NCI-H146 treated with DMSO at 0.1 percent for 48 hours (cell line): ENCODE results near the gene CSF1.
"Not testable (repeated sequence)": the region's sequence is repeated elsewhere in the genome, so short reads cannot be mapped to it uniquely, and the experiment has no call there.

Experiments used
- DNase-seq: peaks from one replicate; lab custom pipeline; 2025; ENCODE audit not compliant: unreplicated experiment; lab: John Stamatoyannopoulos, UW

The CSF1 gene

GRCh38 chr1:109917768-109918606, 7.3 kb downstream of the CSF1 start:
- no peak for DNase-seq

DNA sequence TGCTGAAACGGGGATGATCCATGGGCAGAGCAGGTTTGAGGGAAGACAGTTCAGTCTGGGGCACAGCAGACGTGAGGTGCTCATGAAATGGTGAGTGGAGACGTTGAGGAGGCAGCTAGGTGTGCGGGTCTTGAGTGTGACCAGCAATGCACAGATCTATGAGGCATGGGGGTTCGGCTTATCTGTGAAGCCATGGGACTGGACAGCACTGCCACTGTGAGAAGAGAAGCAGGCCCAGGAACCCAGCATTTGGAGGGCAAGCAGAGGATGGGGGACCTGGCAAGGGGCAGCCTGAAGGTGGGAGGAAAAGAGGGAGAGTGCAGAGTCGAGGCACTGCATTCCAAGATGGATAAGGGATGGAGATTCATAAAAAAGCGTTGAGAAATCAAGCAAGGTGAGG, 8.0 kb downstream of the CSF1 start:
- no peak for DNase-seq

- DNase-seq = no peak
Measured at GRCh38 chr1:109919303-109919702, 8.7 kb downstream of the CSF1 start.

DNA sequence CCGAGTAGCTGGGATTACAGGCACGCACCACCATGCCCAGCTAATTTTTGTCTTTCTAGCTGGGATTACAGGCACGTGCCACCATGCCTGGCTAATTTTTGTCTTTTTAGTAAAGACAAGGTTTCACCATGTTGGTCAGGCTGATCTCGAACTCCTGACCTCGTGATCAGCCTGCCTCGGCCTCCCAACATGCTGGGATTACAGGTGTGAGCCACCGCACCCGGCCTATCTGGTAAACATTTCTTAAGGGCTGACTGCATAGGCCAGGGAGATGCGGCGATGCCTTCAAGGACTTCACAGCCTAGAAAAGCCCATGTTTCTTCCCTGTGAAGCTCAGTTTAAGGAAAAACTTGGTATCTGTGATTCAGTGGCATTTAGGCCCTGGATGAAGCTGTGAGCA, 9.7 kb downstream of the CSF1 start:
- not testable (repeated sequence) for DNase-seq

DNA sequence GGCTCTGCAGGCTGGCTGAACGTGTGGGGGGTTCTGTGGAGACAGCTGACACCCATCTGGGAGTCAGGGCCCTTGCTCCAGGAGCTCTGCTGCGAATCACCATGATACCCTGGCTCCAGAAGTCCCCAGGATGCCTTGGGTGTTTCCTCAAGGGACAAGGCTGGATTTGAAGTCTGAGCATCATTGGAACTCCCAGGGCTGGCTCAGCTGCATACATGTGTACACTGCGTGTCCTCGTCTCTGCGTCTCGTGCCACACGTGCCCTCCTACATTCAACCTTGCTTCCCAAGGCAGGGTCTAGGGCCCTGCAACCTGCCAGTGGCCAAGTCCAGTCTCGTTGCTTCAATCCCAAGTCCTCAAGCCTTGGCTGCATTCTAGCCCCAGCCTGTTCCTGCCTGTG, 11.7 kb downstream of the CSF1 start:
- no peak for DNase-seq

GRCh38 chr1:109923131-109923945, 12.7 kb downstream of the CSF1 start:
- DNase-seq = peak; percentile 66

DNA sequence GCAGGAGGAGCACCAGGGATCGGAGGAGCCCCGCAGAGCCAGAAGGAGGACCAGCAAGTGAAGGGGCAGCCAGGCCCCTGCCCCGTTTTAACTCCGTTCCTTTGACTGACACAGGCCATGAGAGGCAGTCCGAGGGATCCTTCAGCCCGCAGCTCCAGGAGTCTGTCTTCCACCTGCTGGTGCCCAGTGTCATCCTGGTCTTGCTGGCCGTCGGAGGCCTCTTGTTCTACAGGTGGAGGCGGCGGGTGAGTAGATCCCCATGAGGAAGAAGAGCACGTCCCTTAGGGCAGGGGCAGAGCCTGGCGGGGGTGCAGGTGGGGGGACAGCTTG, 13.3 kb downstream of the CSF1 start:
- no peak for DNase-seq

DNA sequence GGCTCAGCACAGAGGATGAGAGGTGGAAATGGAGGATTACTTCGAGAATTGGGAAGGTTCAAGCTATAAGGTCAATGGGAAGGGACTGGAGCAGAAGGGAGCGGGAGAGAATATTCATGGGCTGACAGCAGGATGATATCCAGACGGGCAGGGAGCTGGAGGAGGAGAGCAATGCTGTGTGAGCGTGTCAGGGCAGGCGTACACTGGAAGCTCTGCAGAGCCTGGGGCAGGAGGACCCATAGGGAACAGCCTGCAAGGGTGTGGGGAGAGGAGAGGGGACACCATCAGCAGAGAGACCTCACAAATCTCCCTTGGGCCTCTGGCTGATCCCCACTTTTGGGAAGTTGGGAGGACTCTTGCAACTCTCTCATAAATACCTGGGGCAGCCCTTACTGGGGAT, 13.7 kb downstream of the CSF1 start:
- DNase-seq = no peak

GRCh38 chr1:109925159-109925990, 14.7 kb downstream of the CSF1 start:
- DNase-seq = no peak

- no peak for DNase-seq
Measured at GRCh38 chr1:109926662-109927300, 16.1 kb downstream of the CSF1 start.

GRCh38 chr1:109927356-109927755, 16.7 kb downstream of the CSF1 start:
- no peak for DNase-seq

DNA sequence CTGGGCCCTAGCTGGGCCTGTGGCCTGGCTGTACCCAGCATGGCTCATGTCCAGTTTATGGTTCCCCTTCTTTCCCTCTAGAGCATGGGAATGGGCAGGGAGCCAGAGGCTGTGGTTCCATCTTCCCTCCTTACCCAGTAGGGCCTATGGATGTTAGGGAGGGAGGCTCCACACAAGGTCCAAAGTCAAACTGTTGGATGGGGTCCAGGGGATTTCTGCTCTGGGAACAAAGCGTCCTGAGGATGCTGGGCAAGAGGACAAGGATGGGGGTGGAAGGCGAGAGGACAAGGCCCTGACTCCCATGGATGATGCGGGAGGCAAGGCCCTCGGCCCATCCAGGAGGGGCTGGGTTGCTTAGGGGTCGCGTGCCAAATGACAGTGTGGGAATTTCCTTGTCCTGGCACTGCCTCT, 17.3 kb downstream of the CSF1 start:
- DNase-seq = no peak

GRCh38 chr1:109928591-109929111, 18.0 kb downstream of the CSF1 start:
- no peak for DNase-seq

DNA sequence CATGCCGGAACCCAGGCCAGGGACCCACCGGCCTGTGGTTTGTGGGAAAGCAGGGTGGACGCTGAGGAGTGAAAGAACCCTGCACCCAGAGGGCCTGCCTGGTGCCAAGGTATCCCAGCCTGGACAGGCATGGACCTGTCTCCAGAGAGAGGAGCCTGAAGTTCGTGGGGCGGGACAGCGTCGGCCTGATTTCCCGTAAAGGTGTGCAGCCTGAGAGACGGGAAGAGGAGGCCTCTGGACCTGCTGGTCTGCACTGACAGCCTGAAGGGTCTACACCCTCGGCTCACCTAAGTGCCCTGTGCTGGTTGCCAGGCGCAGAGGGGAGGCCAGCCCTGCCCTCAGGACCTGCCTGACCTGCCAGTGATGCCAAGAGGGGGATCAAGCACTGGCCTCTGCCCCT, 18.5 kb downstream of the CSF1 start:
- no peak for DNase-seq

DNA sequence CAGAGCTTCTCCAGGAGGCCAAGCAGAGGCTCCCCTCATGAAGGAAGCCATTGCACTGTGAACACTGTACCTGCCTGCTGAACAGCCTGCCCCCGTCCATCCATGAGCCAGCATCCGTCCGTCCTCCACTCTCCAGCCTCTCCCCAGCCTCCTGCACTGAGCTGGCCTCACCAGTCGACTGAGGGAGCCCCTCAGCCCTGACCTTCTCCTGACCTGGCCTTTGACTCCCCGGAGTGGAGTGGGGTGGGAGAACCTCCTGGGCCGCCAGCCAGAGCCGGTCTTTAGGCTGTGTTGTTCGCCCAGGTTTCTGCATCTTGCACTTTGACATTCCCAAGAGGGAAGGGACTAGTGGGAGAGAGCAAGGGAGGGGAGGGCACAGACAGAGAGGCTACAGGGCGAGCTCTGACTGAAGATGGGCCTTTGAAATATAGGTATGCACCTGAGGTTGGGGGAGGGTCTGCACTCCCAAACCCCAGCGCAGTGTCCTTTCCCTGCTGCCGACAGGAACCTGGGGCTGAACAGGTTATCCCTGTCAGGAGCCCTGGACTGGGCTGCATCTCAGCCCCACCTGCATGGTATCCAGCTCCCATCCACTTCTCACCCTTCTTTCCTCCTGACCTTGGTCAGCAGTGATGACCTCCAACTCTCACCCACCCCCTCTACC, 19.1 kb downstream of the CSF1 start:
- DNase-seq = no peak

- DNase-seq = no peak
Measured at GRCh38 chr1:109930252-109930993, 19.8 kb downstream of the CSF1 start.

DNA sequence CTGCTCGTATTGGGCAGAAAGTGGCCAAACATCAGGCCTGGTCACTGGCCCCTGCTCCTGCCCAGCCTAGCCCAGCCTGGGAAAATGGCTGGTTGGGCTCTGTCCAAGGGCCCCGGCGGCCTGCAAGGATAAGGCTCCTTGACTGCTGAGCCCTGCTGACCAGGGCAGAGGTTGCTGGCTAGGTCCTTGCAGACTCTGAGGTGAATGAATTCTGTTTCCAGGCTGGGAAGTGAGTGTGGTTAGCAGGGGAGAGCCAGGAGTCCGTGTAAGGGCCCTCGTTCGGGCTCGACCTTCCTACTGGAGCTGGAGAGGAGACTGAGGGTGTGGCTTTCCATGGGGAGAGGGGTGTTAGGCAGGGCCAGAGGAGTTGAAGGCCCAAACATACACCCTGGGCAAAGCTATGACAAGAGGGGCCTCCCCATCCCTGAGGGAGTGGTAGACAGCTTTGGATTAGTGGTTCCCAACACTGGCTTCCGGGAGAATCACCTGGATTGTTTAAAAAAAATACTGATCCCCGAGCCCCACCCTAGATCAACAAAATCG, 20.6 kb downstream of the CSF1 start:
- DNase-seq = peak; percentile 23

DNA sequence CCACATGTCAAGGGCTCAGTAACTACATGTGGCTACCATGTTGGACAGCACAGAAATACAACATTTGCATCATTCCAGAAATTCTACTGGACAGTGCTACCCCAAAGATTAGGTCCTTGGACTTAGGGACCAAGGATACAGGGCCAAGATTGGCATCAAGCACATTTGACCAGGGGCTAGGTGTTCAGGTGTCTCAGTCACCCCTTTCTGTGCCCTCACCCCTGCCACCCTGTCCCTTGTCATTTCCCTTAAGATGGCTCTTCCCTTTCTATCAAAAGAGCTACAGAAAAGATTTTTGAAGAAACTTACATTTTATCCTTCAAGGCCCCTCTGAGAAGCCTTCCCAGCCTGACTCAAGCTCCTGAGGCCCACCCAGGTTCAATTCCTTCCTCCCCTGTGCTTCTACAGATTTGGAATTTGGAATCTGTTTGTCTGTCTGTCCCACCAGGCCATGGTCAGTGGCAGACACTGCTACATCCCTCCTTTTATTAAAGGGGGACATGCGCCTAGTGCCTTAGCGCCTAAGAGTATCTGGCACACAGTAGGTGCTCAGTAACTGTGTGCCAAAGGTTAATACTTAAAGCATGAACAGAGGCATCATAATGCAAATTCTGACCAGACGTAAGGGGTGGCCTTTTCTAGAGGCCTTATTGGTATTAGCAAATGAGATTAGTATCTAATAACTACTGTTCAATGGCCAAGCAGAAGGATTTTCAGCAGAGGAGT, 21.4 kb downstream of the CSF1 start:
- no peak for DNase-seq

GRCh38 chr1:109932679-109933078, 22.0 kb downstream of the CSF1 start:
- no peak for DNase-seq
